ENCODE measurements around the gene ATP1A2. TPM values are rescaled to one million over a fixed set of nuclear protein-coding genes. Genes with fewer than 3 reads are reported as not detected.

Gene ATP1A2
- total and polyA plus RNA-seq, 12 donors, result 0.47 to 4.5 (median 1.5) TPM

- Histone ChIP-seq H3K4me3 (no peak overlapping the region), H3K36me3 (replicated peaks in 1 of 2) (no peaks in the 10 kb centered on the region), H3K27ac (no peak overlapping the region), H3K9me3 (replicated peaks in 1 of 3) (no peaks in the 10 kb centered on the region), H3K4me1 (replicated peaks in 1 of 2) (no peaks in the 10 kb centered on the region), H3K27me3 (peaks cover 4% of the 10 kb centered on the region)
- DNase-seq, result no peak
- 66 to 76% (median 67%) methylated on average over 9 of the region's 9 CpGs for WGBS, 4 donors
- intact Hi-C loops (cut with DNase I), result no loop called here
- TF ChIP-seq POLR2A (IDR thresholded peaks at IDR 0.05), result no peak
- no peak for TF ChIP-seq CTCF (IDR thresholded peaks at IDR 0.05)
These were observed 56.4 kb downstream of the ATP1A2 start for GRCh38 chr1:160171980-160172379.

- WGBS, 4 donors, result 84 to 95% (median 88%) methylated on average over 2 of the region's 2 CpGs
- no peaks in the 10 kb centered on the region for H3K36me3 ChIP-seq (replicated peaks in 1 of 2)
- no peak overlapping the region for H3K4me3 ChIP-seq
- DNase-seq, result no peak
- no peaks in the 10 kb centered on the region for H3K4me1 ChIP-seq (replicated peaks in 1 of 2)
- intact Hi-C loops (cut with DNase I), result no loop called here
- H3K9me3 ChIP-seq (replicated peaks in 1 of 3), result no peaks in the 10 kb centered on the region
- H3K27me3 ChIP-seq, result no peaks in the 10 kb centered on the region
- H3K27ac ChIP-seq, result no peak overlapping the region
- TF ChIP-seq POLR2A (IDR thresholded peaks at IDR 0.05), result no peak
- TF ChIP-seq CTCF (IDR thresholded peaks at IDR 0.05), result no peak
These were observed 61.7 kb downstream of the ATP1A2 start for GRCh38 chr1:160177231-160177630.

DNA sequence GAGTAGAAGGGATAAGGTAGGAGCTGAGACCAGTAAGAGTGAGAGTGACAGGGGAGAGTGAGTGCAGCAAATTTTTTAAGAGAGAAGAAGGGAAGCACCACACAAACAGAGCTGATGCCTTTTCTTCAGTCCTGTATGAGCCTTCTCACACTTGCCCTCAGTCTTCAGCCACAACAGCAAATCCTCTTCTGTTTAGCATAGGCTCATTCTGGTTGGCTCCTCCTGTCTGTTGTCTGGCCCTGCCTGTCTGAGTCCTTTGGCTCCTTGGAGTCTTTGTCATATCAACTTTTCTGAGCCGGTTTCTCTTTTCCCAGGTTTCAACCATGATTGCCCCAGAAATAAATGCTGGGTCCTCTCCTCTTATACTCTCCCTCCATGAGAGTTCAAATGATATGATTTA, 62.1 kb downstream of the ATP1A2 start:
- H3K27me3 ChIP-seq, result no peaks in the 10 kb centered on the region
- TF ChIP-seq CTCF (IDR thresholded peaks at IDR 0.05) (no peak), POLR2A (IDR thresholded peaks at IDR 0.05) (no peak)
- no peaks in the 10 kb centered on the region for H3K9me3 ChIP-seq (replicated peaks in 1 of 3)
- no peak for DNase-seq
- WGBS, 4 donors, result 79 to 100% (median 91%) methylated on average over 1 of the region's 1 CpG
- intact Hi-C loops (cut with DNase I), result no loop called here
- H3K4me1 ChIP-seq (replicated peaks in 1 of 2), result no peaks in the 10 kb centered on the region
- H3K4me3 ChIP-seq, result no peak overlapping the region
- no peaks in the 10 kb centered on the region for H3K36me3 ChIP-seq (replicated peaks in 1 of 2)
- H3K27ac ChIP-seq, result no peak overlapping the region

- no peak overlapping the region for H3K4me3 ChIP-seq
- no peaks in the 10 kb centered on the region for H3K36me3 ChIP-seq (replicated peaks in 1 of 2)
- WGBS, 4 donors, result 89 to 97% (median 93%) methylated on average over 2 of the region's 2 CpGs
- TF ChIP-seq CTCF (IDR thresholded peaks at IDR 0.05) (no peak), POLR2A (IDR thresholded peaks at IDR 0.05) (no peak)
- H3K9me3 ChIP-seq (replicated peaks in 1 of 3), result no peaks in the 10 kb centered on the region
- H3K27ac ChIP-seq, result no peak overlapping the region
- no peaks in the 10 kb centered on the region for H3K4me1 ChIP-seq (replicated peaks in 1 of 2)
- intact Hi-C loops (cut with DNase I), result no loop called here
- no peak for DNase-seq
- no peaks in the 10 kb centered on the region for H3K27me3 ChIP-seq
These were observed 63.2 kb downstream of the ATP1A2 start for GRCh38 chr1:160178731-160179130.
